ENCODE results near the gene C12orf56. TPM values are rescaled to one million over a fixed set of nuclear protein-coding genes. Genes with fewer than 3 reads are reported as not detected.

C12orf56 gene
- total and polyA plus RNA-seq, 4 donors = 0.08 to 0.47 (median 0.24) TPM; not detected in 1

GRCh38 chr12:64431791-64432190 is 41.2 kb upstream of the C12orf56 start:
- TF ChIP-seq SP1 (IDR thresholded peaks at IDR 0.05) = no peak
- TF ChIP-seq ZBTB33 (IDR thresholded peaks at IDR 0.05) = no peak
- TF ChIP-seq ATF3 (IDR thresholded peaks at IDR 0.05) = no peak
- TF ChIP-seq EGR1 (IDR thresholded peaks at IDR 0.05; ENCODE audit: low read depth in 2 of 2) = no peak
- TF ChIP-seq FOXA1 (IDR thresholded peaks at IDR 0.05) = no peak
- no peak for TF ChIP-seq TAF1 (conservative IDR thresholded peaks at IDR 0.05)
- TF ChIP-seq FOXA2 (IDR thresholded peaks at IDR 0.05) = no peak

DNA sequence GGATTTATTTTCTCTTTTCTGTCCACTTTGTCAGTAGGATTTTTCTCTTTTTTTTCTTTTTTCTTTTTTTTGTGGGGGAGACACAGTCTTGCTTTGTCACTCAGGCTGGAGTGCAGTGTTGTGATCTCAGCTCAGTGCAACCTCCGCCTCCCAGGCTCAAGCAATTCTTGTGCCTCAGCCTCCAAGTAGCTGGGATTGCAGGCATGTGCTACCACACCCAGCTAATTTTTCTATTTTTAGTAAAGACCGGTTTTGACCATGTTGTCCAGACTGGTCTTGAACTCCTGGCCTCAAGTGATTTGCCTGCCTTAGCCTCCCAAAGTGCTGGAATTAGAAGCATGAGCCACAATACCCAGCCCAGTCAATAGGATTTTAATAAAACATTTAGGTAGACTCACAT is 40.3 kb upstream of the C12orf56 start:
- no peak overlapping the region for H3K27ac ChIP-seq (ENCODE audit: low read depth in 1 of 2, low read length in 2 of 2)
- peaks cover 14 to 79% (median 66%) of the 10 kb centered on the region in 4 donors for H3K36me3 ChIP-seq (ENCODE audit: control insufficient read depth in 4 of 4, insufficient read depth in 3 of 4, low read depth in 1 of 4, low read length in 3 of 4)
- H3K9me3 ChIP-seq (ENCODE audit: control insufficient read depth in 4 of 4, low read length in 3 of 4) = no peaks in the 10 kb centered on the region
- no peak for DNase-seq (ENCODE audit: low spot score)
- no peak overlapping the region for H3K4me3 ChIP-seq (ENCODE audit: low read depth in 1 of 3, low read length in 3 of 3)
- H3K9ac ChIP-seq (ENCODE audit: low read depth in 1 of 2, low read length in 2 of 2) = no peak overlapping the region
- 87% methylated on average over 2 of the region's 2 CpGs for WGBS
- H3K27me3 ChIP-seq (ENCODE audit: control insufficient read depth in 4 of 4, insufficient read depth in 4 of 4, low read length in 3 of 4) = no peaks in the 10 kb centered on the region
- TF ChIP-seq ATF3 (IDR thresholded peaks at IDR 0.05) (no peak), SP1 (IDR thresholded peaks at IDR 0.05) (no peak), RXRA (IDR thresholded peaks at IDR 0.05) (no peak), HNF4G (IDR thresholded peaks at IDR 0.05) (no peak), ZBTB33 (IDR thresholded peaks at IDR 0.05) (no peak), GABPA (IDR thresholded peaks at IDR 0.05 in 1 of 2, conservative IDR thresholded peaks at IDR 0.05 in 1 of 2) (no peak), TAF1 (conservative IDR thresholded peaks at IDR 0.05) (no peak), EGR1 (IDR thresholded peaks at IDR 0.05; ENCODE audit: low read depth in 2 of 2) (no peak), FOXA1 (IDR thresholded peaks at IDR 0.05) (no peak), NR2F2 (IDR thresholded peaks at IDR 0.05) (no peak), RAD21 (IDR thresholded peaks at IDR 0.05) (no peak), HNF4A (conservative IDR thresholded peaks at IDR 0.05) (no peak), JUND (IDR thresholded peaks at IDR 0.05) (no peak), FOXA2 (IDR thresholded peaks at IDR 0.05) (no peak), YY1 (IDR thresholded peaks at IDR 0.05) (no peak)
- TF ChIP-seq, protein P1, sequence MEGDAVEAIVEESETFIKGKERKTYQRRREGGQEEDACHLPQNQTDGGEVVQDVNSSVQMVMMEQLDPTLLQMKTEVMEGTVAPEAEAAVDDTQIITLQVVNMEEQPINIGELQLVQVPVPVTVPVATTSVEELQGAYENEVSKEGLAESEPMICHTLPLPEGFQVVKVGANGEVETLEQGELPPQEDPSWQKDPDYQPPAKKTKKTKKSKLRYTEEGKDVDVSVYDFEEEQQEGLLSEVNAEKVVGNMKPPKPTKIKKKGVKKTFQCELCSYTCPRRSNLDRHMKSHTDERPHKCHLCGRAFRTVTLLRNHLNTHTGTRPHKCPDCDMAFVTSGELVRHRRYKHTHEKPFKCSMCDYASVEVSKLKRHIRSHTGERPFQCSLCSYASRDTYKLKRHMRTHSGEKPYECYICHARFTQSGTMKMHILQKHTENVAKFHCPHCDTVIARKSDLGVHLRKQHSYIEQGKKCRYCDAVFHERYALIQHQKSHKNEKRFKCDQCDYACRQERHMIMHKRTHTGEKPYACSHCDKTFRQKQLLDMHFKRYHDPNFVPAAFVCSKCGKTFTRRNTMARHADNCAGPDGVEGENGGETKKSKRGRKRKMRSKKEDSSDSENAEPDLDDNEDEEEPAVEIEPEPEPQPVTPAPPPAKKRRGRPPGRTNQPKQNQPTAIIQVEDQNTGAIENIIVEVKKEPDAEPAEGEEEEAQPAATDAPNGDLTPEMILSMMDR (IDR thresholded peaks at IDR 0.05; ENCODE audit: low read depth, low read length, missing input control) = no peak
- TF ChIP-seq, protein P2, sequence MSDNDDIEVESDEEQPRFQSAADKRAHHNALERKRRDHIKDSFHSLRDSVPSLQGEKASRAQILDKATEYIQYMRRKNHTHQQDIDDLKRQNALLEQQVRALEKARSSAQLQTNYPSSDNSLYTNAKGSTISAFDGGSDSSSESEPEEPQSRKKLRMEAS (IDR thresholded peaks at IDR 0.05) = no peak
- TF ChIP-seq, protein P3, sequence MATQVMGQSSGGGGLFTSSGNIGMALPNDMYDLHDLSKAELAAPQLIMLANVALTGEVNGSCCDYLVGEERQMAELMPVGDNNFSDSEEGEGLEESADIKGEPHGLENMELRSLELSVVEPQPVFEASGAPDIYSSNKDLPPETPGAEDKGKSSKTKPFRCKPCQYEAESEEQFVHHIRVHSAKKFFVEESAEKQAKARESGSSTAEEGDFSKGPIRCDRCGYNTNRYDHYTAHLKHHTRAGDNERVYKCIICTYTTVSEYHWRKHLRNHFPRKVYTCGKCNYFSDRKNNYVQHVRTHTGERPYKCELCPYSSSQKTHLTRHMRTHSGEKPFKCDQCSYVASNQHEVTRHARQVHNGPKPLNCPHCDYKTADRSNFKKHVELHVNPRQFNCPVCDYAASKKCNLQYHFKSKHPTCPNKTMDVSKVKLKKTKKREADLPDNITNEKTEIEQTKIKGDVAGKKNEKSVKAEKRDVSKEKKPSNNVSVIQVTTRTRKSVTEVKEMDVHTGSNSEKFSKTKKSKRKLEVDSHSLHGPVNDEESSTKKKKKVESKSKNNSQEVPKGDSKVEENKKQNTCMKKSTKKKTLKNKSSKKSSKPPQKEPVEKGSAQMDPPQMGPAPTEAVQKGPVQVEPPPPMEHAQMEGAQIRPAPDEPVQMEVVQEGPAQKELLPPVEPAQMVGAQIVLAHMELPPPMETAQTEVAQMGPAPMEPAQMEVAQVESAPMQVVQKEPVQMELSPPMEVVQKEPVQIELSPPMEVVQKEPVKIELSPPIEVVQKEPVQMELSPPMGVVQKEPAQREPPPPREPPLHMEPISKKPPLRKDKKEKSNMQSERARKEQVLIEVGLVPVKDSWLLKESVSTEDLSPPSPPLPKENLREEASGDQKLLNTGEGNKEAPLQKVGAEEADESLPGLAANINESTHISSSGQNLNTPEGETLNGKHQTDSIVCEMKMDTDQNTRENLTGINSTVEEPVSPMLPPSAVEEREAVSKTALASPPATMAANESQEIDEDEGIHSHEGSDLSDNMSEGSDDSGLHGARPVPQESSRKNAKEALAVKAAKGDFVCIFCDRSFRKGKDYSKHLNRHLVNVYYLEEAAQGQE (IDR thresholded peaks at IDR 0.05) = no peak
- H3K4me1 ChIP-seq (ENCODE audit: control insufficient read depth in 4 of 4, insufficient read depth in 4 of 4, low read length in 3 of 4) = no peaks in the 10 kb centered on the region

More at GRCh38 chr12:64431791-64432190, 41.2 kb upstream of the C12orf56 start:
- Histone ChIP-seq H3K27ac (ENCODE audit: low read depth in 1 of 2, low read length in 2 of 2) (no peak overlapping the region), H3K36me3 (ENCODE audit: control insufficient read depth in 4 of 4, insufficient read depth in 3 of 4, low read depth in 1 of 4, low read length in 3 of 4) (peaks cover 18 to 75% (median 65%) of the 10 kb centered on the region in 4 donors), H3K9me3 (ENCODE audit: control insufficient read depth in 4 of 4, low read length in 3 of 4) (no peaks in the 10 kb centered on the region), H3K9ac (ENCODE audit: low read depth in 1 of 2, low read length in 2 of 2) (no peak overlapping the region), H3K4me1 (ENCODE audit: control insufficient read depth in 4 of 4, insufficient read depth in 4 of 4, low read length in 3 of 4) (no peaks in the 10 kb centered on the region), H3K27me3 (ENCODE audit: control insufficient read depth in 4 of 4, insufficient read depth in 4 of 4, low read length in 3 of 4) (no peaks in the 10 kb centered on the region), H3K4me3 (ENCODE audit: low read depth in 1 of 3, low read length in 3 of 3) (no peak overlapping the region)
- 98% methylated on average over 4 of the region's 4 CpGs for WGBS
- DNase-seq (ENCODE audit: low spot score) = no peak
